ENCODE results near the gene ACAP1.
"Not testable (repeated sequence)": the region's sequence is repeated elsewhere in the genome, so short reads cannot be mapped to it uniquely, and the experiment has no call there.

The ACAP1 gene

GRCh38 chr17:7363311-7363710 lies 27.0 kb downstream of the ACAP1 start:
- H3K27me3 ChIP-seq (ENCODE audit: control insufficient read depth, insufficient read depth, low read length) = no peaks in the 10 kb centered on the region
- H3K4me3 ChIP-seq (ENCODE audit: low read depth, low read length) = no peak overlapping the region
- H3K27ac ChIP-seq (ENCODE audit: low read depth, low read length) = no peak overlapping the region
- no peaks in the 10 kb centered on the region for H3K36me3 ChIP-seq (ENCODE audit: control insufficient read depth, insufficient read depth, low read length)
- no peak overlapping the region for H3K9ac ChIP-seq (ENCODE audit: low read length)
- no peaks in the 10 kb centered on the region for H3K9me3 ChIP-seq (ENCODE audit: control insufficient read depth, insufficient read depth, low read depth, low read length)
- peaks cover 6% of the 10 kb centered on the region; the same call in 1 of the 2 replicates for H3K4me1 ChIP-seq (ENCODE audit: control insufficient read depth, insufficient read depth, low read length)

DNA sequence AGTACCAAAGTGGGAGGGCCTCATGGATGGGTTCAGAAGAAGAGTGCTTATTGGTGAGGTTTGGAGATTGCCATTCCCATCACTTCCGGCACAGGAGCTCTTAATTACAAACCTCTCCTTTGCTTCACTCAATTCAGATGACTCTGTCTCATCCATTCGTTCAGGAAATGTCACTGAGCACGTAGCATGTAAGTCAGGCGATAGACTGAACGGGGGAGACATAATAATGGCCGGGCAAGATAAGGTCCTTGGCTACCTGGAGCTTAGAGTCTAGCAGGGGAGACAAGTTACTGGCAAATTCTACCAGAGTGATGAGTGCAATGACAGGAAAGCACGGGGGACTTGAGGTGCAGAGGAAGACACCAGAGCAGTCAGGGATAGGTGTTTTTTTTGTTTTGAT lies 29.6 kb downstream of the ACAP1 start:
- H3K9ac ChIP-seq (ENCODE audit: low read length); H3K4me3 ChIP-seq (ENCODE audit: low read depth, low read length); H3K4me1 ChIP-seq (ENCODE audit: control insufficient read depth, insufficient read depth, low read length); H3K27me3 ChIP-seq (ENCODE audit: control insufficient read depth, insufficient read depth, low read length); H3K27ac ChIP-seq (ENCODE audit: low read depth, low read length); H3K9me3 ChIP-seq (ENCODE audit: control insufficient read depth, insufficient read depth, low read depth, low read length); H3K36me3 ChIP-seq (ENCODE audit: control insufficient read depth, insufficient read depth, low read length): not testable (repeated sequence)

- no peak overlapping the region for H3K4me3 ChIP-seq (ENCODE audit: low read depth, low read length)
- H3K4me1 ChIP-seq (ENCODE audit: control insufficient read depth, insufficient read depth, low read length) = peaks cover 8% of the 10 kb centered on the region; the same call in 1 of the 2 replicates
- H3K36me3 ChIP-seq (ENCODE audit: control insufficient read depth, insufficient read depth, low read length) = no peaks in the 10 kb centered on the region
- H3K27me3 ChIP-seq (ENCODE audit: control insufficient read depth, insufficient read depth, low read length) = no peaks in the 10 kb centered on the region
- no peak overlapping the region for H3K9ac ChIP-seq (ENCODE audit: low read length)
- no peaks in the 10 kb centered on the region for H3K9me3 ChIP-seq (ENCODE audit: control insufficient read depth, insufficient read depth, low read depth, low read length)
- H3K27ac ChIP-seq (ENCODE audit: low read depth, low read length) = no peak overlapping the region
These were observed 30.8 kb downstream of the ACAP1 start for GRCh38 chr17:7367083-7367482.

GRCh38 chr17:7367918-7368598 lies 31.7 kb downstream of the ACAP1 start:
- H3K9me3 ChIP-seq (ENCODE audit: control insufficient read depth, insufficient read depth, low read depth, low read length) = no peaks in the 10 kb centered on the region
- H3K36me3 ChIP-seq (ENCODE audit: control insufficient read depth, insufficient read depth, low read length) = no peaks in the 10 kb centered on the region
- H3K27ac ChIP-seq (ENCODE audit: low read depth, low read length) = no peak overlapping the region
- H3K4me1 ChIP-seq (ENCODE audit: control insufficient read depth, insufficient read depth, low read length) = peaks cover 8% of the 10 kb centered on the region; the same call in 1 of the 2 replicates
- H3K4me3 ChIP-seq (ENCODE audit: low read depth, low read length) = no peak overlapping the region
- H3K9ac ChIP-seq (ENCODE audit: low read length) = no peak overlapping the region
- H3K27me3 ChIP-seq (ENCODE audit: control insufficient read depth, insufficient read depth, low read length) = no peaks in the 10 kb centered on the region

- H3K27me3 ChIP-seq (ENCODE audit: control insufficient read depth, insufficient read depth, low read length); H3K4me1 ChIP-seq (ENCODE audit: control insufficient read depth, insufficient read depth, low read length); H3K9me3 ChIP-seq (ENCODE audit: control insufficient read depth, insufficient read depth, low read depth, low read length): not testable (repeated sequence)
These were observed 32.3 kb downstream of the ACAP1 start for GRCh38 chr17:7368599-7368994.

DNA sequence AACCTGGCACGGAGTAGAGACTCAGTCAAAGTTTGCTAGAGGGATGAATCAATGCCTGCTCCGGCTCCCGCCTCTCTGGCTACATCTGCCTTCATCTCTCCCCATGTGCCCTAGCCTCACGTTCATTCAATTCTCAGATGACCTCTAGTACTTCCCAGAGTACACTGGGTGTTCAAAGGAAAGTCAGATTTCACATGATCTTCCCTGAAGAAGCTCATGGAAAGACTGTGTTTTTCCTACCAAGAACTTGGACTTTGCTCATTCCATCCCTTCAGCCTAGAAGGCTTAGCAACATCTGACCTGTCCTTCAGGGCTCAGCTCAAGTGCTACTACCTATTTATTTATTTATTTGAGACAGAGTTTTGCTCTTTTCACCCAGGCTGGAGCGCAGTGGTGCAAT lies 33.5 kb downstream of the ACAP1 start:
- no peaks in the 10 kb centered on the region for H3K36me3 ChIP-seq (ENCODE audit: control insufficient read depth, insufficient read depth, low read length)
- no peak overlapping the region for H3K9ac ChIP-seq (ENCODE audit: low read length)
- peaks cover 8% of the 10 kb centered on the region; the same call in 1 of the 2 replicates for H3K4me1 ChIP-seq (ENCODE audit: control insufficient read depth, insufficient read depth, low read length)
- no peak overlapping the region for H3K4me3 ChIP-seq (ENCODE audit: low read depth, low read length)
- H3K9me3 ChIP-seq (ENCODE audit: control insufficient read depth, insufficient read depth, low read depth, low read length) = no peaks in the 10 kb centered on the region
- no peaks in the 10 kb centered on the region for H3K27me3 ChIP-seq (ENCODE audit: control insufficient read depth, insufficient read depth, low read length)
- H3K27ac ChIP-seq (ENCODE audit: low read depth, low read length) = no peak overlapping the region

More at GRCh38 chr17:7368599-7368994, 32.3 kb downstream of the ACAP1 start:
- H3K4me3 ChIP-seq (ENCODE audit: low read depth, low read length); H3K27ac ChIP-seq (ENCODE audit: low read depth, low read length); H3K9ac ChIP-seq (ENCODE audit: low read length); H3K36me3 ChIP-seq (ENCODE audit: control insufficient read depth, insufficient read depth, low read length): not testable (repeated sequence)

GRCh38 chr17:7370853-7371252 lies 34.5 kb downstream of the ACAP1 start:
- Histone ChIP-seq H3K9me3 (ENCODE audit: control insufficient read depth, insufficient read depth, low read depth, low read length) (no peaks in the 10 kb centered on the region), H3K27me3 (ENCODE audit: control insufficient read depth, insufficient read depth, low read length) (no peaks in the 10 kb centered on the region), H3K4me3 (ENCODE audit: low read depth, low read length) (no peak overlapping the region), H3K4me1 (ENCODE audit: control insufficient read depth, insufficient read depth, low read length) (peaks cover 8% of the 10 kb centered on the region; the same call in 1 of the 2 replicates), H3K36me3 (ENCODE audit: control insufficient read depth, insufficient read depth, low read length) (no peaks in the 10 kb centered on the region), H3K27ac (ENCODE audit: low read depth, low read length) (no peak overlapping the region), H3K9ac (ENCODE audit: low read length) (no peak overlapping the region)

GRCh38 chr17:7374353-7374752 lies 38.0 kb downstream of the ACAP1 start:
- peaks cover 4% of the 10 kb centered on the region; the same call in 1 of the 2 replicates for H3K27me3 ChIP-seq (ENCODE audit: control insufficient read depth, insufficient read depth, low read length)

DNA sequence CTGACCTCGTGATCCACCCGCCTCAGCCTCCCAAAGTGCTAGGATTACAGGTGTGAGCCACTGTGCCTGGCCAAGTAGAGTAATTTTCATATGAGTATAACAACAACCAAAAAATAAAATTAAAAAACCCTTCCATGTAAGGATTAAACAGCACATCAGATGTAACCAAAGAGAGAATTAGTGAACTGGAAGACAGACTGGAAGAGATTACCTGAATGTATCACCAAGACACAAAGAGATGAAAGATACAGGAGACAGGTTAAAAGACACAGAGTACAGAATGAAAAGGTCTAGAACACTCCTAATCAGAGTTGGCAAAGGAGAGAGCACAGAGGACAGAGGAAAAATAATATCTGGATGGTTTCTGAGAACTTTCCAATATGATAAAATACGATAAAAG lies 42.8 kb downstream of the ACAP1 start:
- Histone ChIP-seq H3K36me3 (ENCODE audit: control insufficient read depth, insufficient read depth, low read length) (no peaks in the 10 kb centered on the region), H3K27me3 (ENCODE audit: control insufficient read depth, insufficient read depth, low read length) (peaks cover 48% of the 10 kb centered on the region), H3K9me3 (ENCODE audit: control insufficient read depth, insufficient read depth, low read depth, low read length) (peaks cover 4% of the 10 kb centered on the region; the same call in 1 of the 2 replicates), H3K4me3 (ENCODE audit: low read depth, low read length) (no peak overlapping the region), H3K9ac (ENCODE audit: low read length) (no peak overlapping the region), H3K4me1 (ENCODE audit: control insufficient read depth, insufficient read depth, low read length) (peaks cover 20% of the 10 kb centered on the region), H3K27ac (ENCODE audit: low read depth, low read length) (no peak overlapping the region)

More at GRCh38 chr17:7374353-7374752, 38.0 kb downstream of the ACAP1 start:
- Histone ChIP-seq H3K36me3 (ENCODE audit: control insufficient read depth, insufficient read depth, low read length) (no peaks in the 10 kb centered on the region), H3K9ac (ENCODE audit: low read length) (no peak overlapping the region), H3K9me3 (ENCODE audit: control insufficient read depth, insufficient read depth, low read depth, low read length) (peaks cover 4% of the 10 kb centered on the region; the same call in 1 of the 2 replicates), H3K27ac (ENCODE audit: low read depth, low read length) (no peak overlapping the region), H3K4me1 (ENCODE audit: control insufficient read depth, insufficient read depth, low read length) (no peaks in the 10 kb centered on the region), H3K4me3 (ENCODE audit: low read depth, low read length) (no peak overlapping the region)

DNA sequence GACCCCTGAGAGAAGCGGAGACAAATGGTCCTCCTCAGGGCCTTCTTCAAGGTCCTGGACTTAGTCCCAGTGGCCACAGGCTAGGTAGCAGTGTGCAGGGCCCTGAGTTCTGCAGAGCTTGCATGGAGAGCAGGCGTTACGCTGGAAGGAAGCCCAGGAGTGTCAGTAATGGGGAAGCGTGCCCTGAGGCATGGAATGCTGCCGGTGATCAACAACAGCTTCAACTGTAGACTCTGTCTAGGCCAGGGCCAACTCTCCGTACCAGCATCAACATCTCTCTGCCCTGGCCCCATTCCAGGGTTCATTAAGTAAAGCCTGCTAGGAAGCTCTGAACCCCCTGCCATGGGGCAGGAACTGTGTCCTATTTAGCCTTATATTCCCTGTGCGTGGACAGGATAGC lies 44.0 kb downstream of the ACAP1 start:
- peaks cover 4% of the 10 kb centered on the region; the same call in 1 of the 2 replicates for H3K9me3 ChIP-seq (ENCODE audit: control insufficient read depth, insufficient read depth, low read depth, low read length)
- H3K9ac ChIP-seq (ENCODE audit: low read length) = peak overlapping the region; percentile 46
- H3K27me3 ChIP-seq (ENCODE audit: control insufficient read depth, insufficient read depth, low read length) = peaks cover 56% of the 10 kb centered on the region
- no peaks in the 10 kb centered on the region for H3K36me3 ChIP-seq (ENCODE audit: control insufficient read depth, insufficient read depth, low read length)
- H3K27ac ChIP-seq (ENCODE audit: low read depth, low read length) = no peak overlapping the region
- H3K4me3 ChIP-seq (ENCODE audit: low read depth, low read length) = peak overlapping the region; percentile 62
- H3K4me1 ChIP-seq (ENCODE audit: control insufficient read depth, insufficient read depth, low read length) = peaks cover 26% of the 10 kb centered on the region

- H3K27me3 ChIP-seq (ENCODE audit: control insufficient read depth, insufficient read depth, low read length) = peaks cover 56% of the 10 kb centered on the region
- H3K4me3 ChIP-seq (ENCODE audit: low read depth, low read length) = peak within 1 kb of the TSS; percentile 62
- peaks cover 4% of the 10 kb centered on the region; the same call in 1 of the 2 replicates for H3K9me3 ChIP-seq (ENCODE audit: control insufficient read depth, insufficient read depth, low read depth, low read length)
- H3K27ac ChIP-seq (ENCODE audit: low read depth, low read length) = no peak within 1 kb of the TSS
- H3K36me3 ChIP-seq (ENCODE audit: control insufficient read depth, insufficient read depth, low read length) = no peaks in the 10 kb centered on the region
- H3K4me1 ChIP-seq (ENCODE audit: control insufficient read depth, insufficient read depth, low read length) = peaks cover 26% of the 10 kb centered on the region
- H3K9ac ChIP-seq (ENCODE audit: low read length) = peak within 1 kb of the TSS; percentile 46
These were observed 44.7 kb downstream of the ACAP1 start, which contains the start of gene TNK1 for GRCh38 chr17:7380855-7381683. Gene TNK1, plus strand, starts transcription at chr17:7381089. Its CDS starts 1,838 bp downstream, at chr17:7382927.
